Measurements from ENCODE around the gene GPR156.

DNA sequence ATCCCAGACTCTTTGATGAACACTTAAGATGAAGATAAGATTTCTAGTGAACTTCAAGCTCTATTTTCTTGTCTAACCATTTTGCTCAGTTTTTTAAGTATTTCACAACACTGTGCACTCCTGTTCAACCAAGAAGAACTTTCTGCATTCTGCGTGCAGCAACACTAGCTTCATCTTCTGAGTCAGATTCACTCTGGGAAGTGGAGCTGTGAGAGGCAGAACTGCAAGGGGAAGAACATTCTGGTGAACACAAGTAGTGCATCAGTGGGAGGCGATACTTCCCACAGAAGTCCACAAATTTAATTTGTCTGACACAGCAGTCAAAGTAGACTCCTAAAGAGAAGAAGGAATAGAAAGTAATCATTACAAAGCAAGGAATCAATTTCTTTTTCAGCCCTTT lies 46.1 kb upstream of the GPR156 start:
- TF ChIP-seq, protein P1, sequence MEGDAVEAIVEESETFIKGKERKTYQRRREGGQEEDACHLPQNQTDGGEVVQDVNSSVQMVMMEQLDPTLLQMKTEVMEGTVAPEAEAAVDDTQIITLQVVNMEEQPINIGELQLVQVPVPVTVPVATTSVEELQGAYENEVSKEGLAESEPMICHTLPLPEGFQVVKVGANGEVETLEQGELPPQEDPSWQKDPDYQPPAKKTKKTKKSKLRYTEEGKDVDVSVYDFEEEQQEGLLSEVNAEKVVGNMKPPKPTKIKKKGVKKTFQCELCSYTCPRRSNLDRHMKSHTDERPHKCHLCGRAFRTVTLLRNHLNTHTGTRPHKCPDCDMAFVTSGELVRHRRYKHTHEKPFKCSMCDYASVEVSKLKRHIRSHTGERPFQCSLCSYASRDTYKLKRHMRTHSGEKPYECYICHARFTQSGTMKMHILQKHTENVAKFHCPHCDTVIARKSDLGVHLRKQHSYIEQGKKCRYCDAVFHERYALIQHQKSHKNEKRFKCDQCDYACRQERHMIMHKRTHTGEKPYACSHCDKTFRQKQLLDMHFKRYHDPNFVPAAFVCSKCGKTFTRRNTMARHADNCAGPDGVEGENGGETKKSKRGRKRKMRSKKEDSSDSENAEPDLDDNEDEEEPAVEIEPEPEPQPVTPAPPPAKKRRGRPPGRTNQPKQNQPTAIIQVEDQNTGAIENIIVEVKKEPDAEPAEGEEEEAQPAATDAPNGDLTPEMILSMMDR (IDR thresholded peaks at IDR 0.05), result no peak
- TF ChIP-seq POLR2A (IDR thresholded peaks at IDR 0.05) (no peak), POLR2AphosphoS5 (IDR thresholded peaks at IDR 0.05) (no peak)
